Measurements from ENCODE around the gene BMPR1A. TPM values are rescaled to one million over a fixed set of nuclear protein-coding genes. Genes with fewer than 3 reads are reported as not detected.
A peak's percentile ranks its signal among the peaks of the same experiment; 100 is the strongest.

Gene BMPR1A
- total RNA-seq, 1 donor = 71.7 TPM

DNA sequence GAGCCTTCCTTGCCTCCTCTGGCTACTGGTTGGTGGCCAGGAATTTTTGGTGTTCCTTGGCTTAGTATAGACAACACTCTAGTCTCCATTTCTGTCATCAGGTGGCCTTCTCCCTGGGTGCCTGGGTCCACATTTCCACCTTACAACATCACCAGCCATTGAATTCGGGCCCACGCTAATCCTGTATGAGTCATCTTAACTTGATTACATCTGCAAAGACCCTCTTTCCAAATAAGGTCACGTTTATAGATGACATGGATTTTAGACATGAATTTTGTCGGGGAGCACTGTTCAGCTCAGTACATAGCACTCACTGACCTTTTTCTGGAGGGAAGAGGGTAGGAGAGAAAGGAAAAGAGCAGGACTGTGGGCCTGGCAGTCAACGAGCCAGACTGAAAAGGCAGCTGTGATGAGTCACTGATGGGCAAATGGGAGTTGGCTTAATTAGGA lies 161.6 kb downstream of the BMPR1A start:
- Histone ChIP-seq H3K4me3 (ENCODE audit: insufficient read depth, low read length) (no peak overlapping the region), H2AFZ (ENCODE audit: low read length) (no peak overlapping the region), H3K79me2 (ENCODE audit: insufficient read depth, low read length) (no peaks in the 10 kb centered on the region), H3K36me3 (ENCODE audit: insufficient read depth, low read length) (peaks cover 47% of the 10 kb centered on the region), H3K9me3 (ENCODE audit: low read depth, low read length) (no peaks in the 10 kb centered on the region), H3K27ac (ENCODE audit: low read depth, low read length) (no peak overlapping the region), H4K20me1 (ENCODE audit: insufficient read depth, low read length) (no peaks in the 10 kb centered on the region), H3K4me2 (ENCODE audit: insufficient read depth, low read length) (no peak overlapping the region), H3K27me3 (ENCODE audit: insufficient read depth, low read length) (no peaks in the 10 kb centered on the region), H3K4me1 (ENCODE audit: insufficient read depth, low read length) (peaks cover 3% of the 10 kb centered on the region)
- DNase-seq (ENCODE audit: insufficient read length, low spot score, missing footprints) = no peak
- TF ChIP-seq, protein P1, sequence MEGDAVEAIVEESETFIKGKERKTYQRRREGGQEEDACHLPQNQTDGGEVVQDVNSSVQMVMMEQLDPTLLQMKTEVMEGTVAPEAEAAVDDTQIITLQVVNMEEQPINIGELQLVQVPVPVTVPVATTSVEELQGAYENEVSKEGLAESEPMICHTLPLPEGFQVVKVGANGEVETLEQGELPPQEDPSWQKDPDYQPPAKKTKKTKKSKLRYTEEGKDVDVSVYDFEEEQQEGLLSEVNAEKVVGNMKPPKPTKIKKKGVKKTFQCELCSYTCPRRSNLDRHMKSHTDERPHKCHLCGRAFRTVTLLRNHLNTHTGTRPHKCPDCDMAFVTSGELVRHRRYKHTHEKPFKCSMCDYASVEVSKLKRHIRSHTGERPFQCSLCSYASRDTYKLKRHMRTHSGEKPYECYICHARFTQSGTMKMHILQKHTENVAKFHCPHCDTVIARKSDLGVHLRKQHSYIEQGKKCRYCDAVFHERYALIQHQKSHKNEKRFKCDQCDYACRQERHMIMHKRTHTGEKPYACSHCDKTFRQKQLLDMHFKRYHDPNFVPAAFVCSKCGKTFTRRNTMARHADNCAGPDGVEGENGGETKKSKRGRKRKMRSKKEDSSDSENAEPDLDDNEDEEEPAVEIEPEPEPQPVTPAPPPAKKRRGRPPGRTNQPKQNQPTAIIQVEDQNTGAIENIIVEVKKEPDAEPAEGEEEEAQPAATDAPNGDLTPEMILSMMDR (IDR thresholded peaks at IDR 0.05; ENCODE audit: extremely low read depth, low read depth, low read length) = no peak

GRCh38 chr10:86922553-86922961 lies 166.1 kb downstream of the BMPR1A start:
- no peak overlapping the region for H3K4me3 ChIP-seq (ENCODE audit: insufficient read depth, low read length)
- H3K4me2 ChIP-seq (ENCODE audit: insufficient read depth, low read length) = no peak overlapping the region
- H4K20me1 ChIP-seq (ENCODE audit: insufficient read depth, low read length) = no peaks in the 10 kb centered on the region
- H3K9me3 ChIP-seq (ENCODE audit: low read depth, low read length) = no peaks in the 10 kb centered on the region
- H3K27ac ChIP-seq (ENCODE audit: low read depth, low read length) = no peak overlapping the region
- peaks cover 38% of the 10 kb centered on the region for H3K36me3 ChIP-seq (ENCODE audit: insufficient read depth, low read length)
- H2AFZ ChIP-seq (ENCODE audit: low read length) = no peak overlapping the region
- DNase-seq (ENCODE audit: insufficient read length, low spot score, missing footprints) = no peak
- no peaks in the 10 kb centered on the region for H3K79me2 ChIP-seq (ENCODE audit: insufficient read depth, low read length)
- TF ChIP-seq, protein P1 (IDR thresholded peaks at IDR 0.05; ENCODE audit: extremely low read depth, low read depth, low read length) = no peak
- peaks cover 3% of the 10 kb centered on the region for H3K4me1 ChIP-seq (ENCODE audit: insufficient read depth, low read length)
- no peaks in the 10 kb centered on the region for H3K27me3 ChIP-seq (ENCODE audit: insufficient read depth, low read length)

- Histone ChIP-seq H3K4me1 (ENCODE audit: insufficient read depth, low read length) (peaks cover 14% of the 10 kb centered on the region), H3K27ac (ENCODE audit: low read depth, low read length) (no peak overlapping the region), H3K36me3 (ENCODE audit: insufficient read depth, low read length) (peaks cover 4% of the 10 kb centered on the region), H3K27me3 (ENCODE audit: insufficient read depth, low read length) (no peaks in the 10 kb centered on the region), H3K4me2 (ENCODE audit: insufficient read depth, low read length) (no peak overlapping the region), H3K79me2 (ENCODE audit: insufficient read depth, low read length) (no peaks in the 10 kb centered on the region), H4K20me1 (ENCODE audit: insufficient read depth, low read length) (no peaks in the 10 kb centered on the region), H3K9me3 (ENCODE audit: low read depth, low read length) (no peaks in the 10 kb centered on the region), H2AFZ (ENCODE audit: low read length) (no peak overlapping the region), H3K4me3 (ENCODE audit: insufficient read depth, low read length) (no peak overlapping the region)
- no peak for DNase-seq (ENCODE audit: insufficient read length, low spot score, missing footprints)
- TF ChIP-seq, protein P1 (IDR thresholded peaks at IDR 0.05; ENCODE audit: extremely low read depth, low read depth, low read length) = no peak
Observed at GRCh38 chr10:86929468-86930380, 173.3 kb downstream of the BMPR1A start.

DNA sequence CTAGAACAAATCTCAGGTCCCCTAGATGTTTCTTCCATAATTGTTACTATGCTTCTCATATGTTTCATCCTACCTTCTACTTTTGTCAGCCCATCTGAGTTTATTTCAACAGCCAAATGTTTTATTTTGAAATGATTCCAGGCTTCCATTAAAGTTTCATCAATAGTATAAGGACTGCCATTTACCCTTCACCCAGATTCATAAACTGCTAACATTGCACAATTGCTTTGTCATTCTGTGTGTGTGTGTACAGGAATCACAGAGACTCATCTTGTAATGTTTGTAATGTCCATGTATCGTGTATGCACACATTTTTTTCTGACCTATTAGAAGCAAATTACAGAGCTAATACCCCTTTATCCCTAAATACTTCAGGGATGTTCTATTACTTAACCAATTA lies 175.5 kb downstream of the BMPR1A start:
- H2AFZ ChIP-seq (ENCODE audit: low read length) = no peak overlapping the region
- peak; percentile 47 for DNase-seq (ENCODE audit: insufficient read length, low spot score, missing footprints)
- H3K4me1 ChIP-seq (ENCODE audit: insufficient read depth, low read length) = peaks cover 18% of the 10 kb centered on the region
- H3K9me3 ChIP-seq (ENCODE audit: low read depth, low read length) = no peaks in the 10 kb centered on the region
- H3K79me2 ChIP-seq (ENCODE audit: insufficient read depth, low read length) = no peaks in the 10 kb centered on the region
- H3K4me3 ChIP-seq (ENCODE audit: insufficient read depth, low read length) = no peak overlapping the region
- H3K27me3 ChIP-seq (ENCODE audit: insufficient read depth, low read length) = no peaks in the 10 kb centered on the region
- H3K36me3 ChIP-seq (ENCODE audit: insufficient read depth, low read length) = peaks cover 4% of the 10 kb centered on the region
- peak overlapping the region; percentile 31 for H3K4me2 ChIP-seq (ENCODE audit: insufficient read depth, low read length)
- TF ChIP-seq, protein P1 (IDR thresholded peaks at IDR 0.05; ENCODE audit: extremely low read depth, low read depth, low read length) = no peak
- H4K20me1 ChIP-seq (ENCODE audit: insufficient read depth, low read length) = no peaks in the 10 kb centered on the region
- H3K27ac ChIP-seq (ENCODE audit: low read depth, low read length) = peak overlapping the region; percentile 11
